SK-N-SH (cell line): ENCODE measurements around the gene PCGF2.

ENCODE experiments used
- GABPA ChIP-seq: IDR thresholded peaks from 2 replicates; pipeline ENCODE4 v1.4.0; 2012; ENCODE audit warnings: low read depth, mild to moderate bottlenecking
- GATA2 ChIP-seq: sonication (generic); formaldehyde crosslinking; IDR thresholded peaks from 2 replicates; pipeline ENCODE4 v1.5.0; 2020; ENCODE audit warnings: mild to moderate bottlenecking, missing genetic modification reagents
- MXI1 ChIP-seq: IDR thresholded peaks from 2 replicates; pipeline ENCODE4 v1.6.1; 2012; ENCODE audit warnings: mild to moderate bottlenecking, low read depth, low read length, improper control_type of control experiment
- NFIC ChIP-seq: IDR thresholded peaks from 2 replicates; pipeline ENCODE4 v1.4.0; 2012; ENCODE audit warnings: borderline replicate concordance
- NRF1 ChIP-seq: IDR thresholded peaks from 2 replicates; pipeline ENCODE4 v1.6.1; 2012; ENCODE audit warnings: low read depth, mild to moderate bottlenecking, low read length
- POLR2AphosphoS5 ChIP-seq: IDR thresholded peaks from 2 replicates; pipeline ENCODE4 v1.6.1; 2012; ENCODE audit warnings: low read depth, low read length
- RCOR1 ChIP-seq: fragments of 150-350 bp; IDR thresholded peaks from 2 replicates; pipeline ENCODE4 v1.6.1; 2017; ENCODE audit warnings: antibody characterized with exemption, low read length
- RXRA ChIP-seq: IDR thresholded peaks from 2 replicates; pipeline ENCODE4 v1.4.0; 2012; ENCODE audit warnings: low read depth, mild to moderate bottlenecking, borderline replicate concordance
- SMC3 ChIP-seq: IDR thresholded peaks from 2 replicates; pipeline ENCODE4 v1.6.1; 2012; ENCODE audit warnings: low read depth, low read length, improper control_type of control experiment
- TAF1 ChIP-seq: IDR thresholded peaks from 2 replicates; pipeline ENCODE4 v1.6.1; 2012; ENCODE audit warnings: low read depth, mild to moderate bottlenecking, low read length, moderate library complexity, borderline replicate concordance
- YY1 ChIP-seq: IDR thresholded peaks from 2 replicates; pipeline ENCODE4 v1.4.0; 2012; ENCODE audit warnings: low read depth, mild to moderate bottlenecking
- TF ChIP-seq, protein P1 (sequence below): fragments of 200-600 bp; sonication (generic); IDR thresholded peaks from 2 replicates; pipeline ENCODE4 v1.6.1; 2017; ENCODE audit warnings: antibody characterized with exemption, mild to moderate bottlenecking, moderate library complexity
- TF ChIP-seq, protein P2 (sequence below): IDR thresholded peaks from 2 replicates; pipeline ENCODE4; 2012

DNA sequence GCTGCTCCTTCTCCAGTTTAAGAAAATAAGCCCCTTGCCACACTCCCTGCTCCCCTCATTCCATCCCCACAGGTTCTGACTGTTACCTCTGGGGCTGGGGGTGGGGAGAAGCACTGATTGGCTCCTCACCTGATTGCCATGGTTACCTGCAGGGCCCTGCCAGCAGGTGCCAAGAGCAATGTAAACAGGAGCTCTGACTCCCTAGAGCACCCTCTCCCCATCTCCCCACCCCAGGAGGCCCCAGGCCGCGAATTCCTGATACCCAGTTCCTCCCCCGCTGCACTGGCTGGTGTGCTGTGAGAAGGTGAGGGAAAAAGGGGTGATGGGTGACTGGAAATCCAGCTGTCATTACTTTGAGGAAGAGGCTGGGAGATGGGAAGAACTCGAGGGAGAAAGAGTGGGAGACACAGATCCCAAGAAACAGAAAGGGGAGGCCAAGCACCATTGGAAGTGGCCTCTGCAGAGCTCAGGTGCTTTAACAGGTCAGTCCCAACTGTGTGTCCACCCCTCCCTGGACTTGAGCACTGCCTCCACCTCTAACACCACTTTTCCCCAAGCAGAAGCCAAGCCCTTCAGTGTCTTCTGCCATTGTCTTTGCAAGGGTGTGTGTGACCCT, 4.5 kb downstream of the PCGF2 start:
- TF ChIP-seq, protein P1, sequence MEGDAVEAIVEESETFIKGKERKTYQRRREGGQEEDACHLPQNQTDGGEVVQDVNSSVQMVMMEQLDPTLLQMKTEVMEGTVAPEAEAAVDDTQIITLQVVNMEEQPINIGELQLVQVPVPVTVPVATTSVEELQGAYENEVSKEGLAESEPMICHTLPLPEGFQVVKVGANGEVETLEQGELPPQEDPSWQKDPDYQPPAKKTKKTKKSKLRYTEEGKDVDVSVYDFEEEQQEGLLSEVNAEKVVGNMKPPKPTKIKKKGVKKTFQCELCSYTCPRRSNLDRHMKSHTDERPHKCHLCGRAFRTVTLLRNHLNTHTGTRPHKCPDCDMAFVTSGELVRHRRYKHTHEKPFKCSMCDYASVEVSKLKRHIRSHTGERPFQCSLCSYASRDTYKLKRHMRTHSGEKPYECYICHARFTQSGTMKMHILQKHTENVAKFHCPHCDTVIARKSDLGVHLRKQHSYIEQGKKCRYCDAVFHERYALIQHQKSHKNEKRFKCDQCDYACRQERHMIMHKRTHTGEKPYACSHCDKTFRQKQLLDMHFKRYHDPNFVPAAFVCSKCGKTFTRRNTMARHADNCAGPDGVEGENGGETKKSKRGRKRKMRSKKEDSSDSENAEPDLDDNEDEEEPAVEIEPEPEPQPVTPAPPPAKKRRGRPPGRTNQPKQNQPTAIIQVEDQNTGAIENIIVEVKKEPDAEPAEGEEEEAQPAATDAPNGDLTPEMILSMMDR, result no peak
- TF ChIP-seq SMC3 (no peak), POLR2AphosphoS5 (no peak), TAF1 (no peak), YY1 (no peak), RXRA (no peak), NFIC (no peak), NRF1 (no peak), GABPA (no peak), MXI1 (no peak), RCOR1 (no peak), GATA2 (CRISPR knock-in tag) (no peak)
- TF ChIP-seq, protein P2, sequence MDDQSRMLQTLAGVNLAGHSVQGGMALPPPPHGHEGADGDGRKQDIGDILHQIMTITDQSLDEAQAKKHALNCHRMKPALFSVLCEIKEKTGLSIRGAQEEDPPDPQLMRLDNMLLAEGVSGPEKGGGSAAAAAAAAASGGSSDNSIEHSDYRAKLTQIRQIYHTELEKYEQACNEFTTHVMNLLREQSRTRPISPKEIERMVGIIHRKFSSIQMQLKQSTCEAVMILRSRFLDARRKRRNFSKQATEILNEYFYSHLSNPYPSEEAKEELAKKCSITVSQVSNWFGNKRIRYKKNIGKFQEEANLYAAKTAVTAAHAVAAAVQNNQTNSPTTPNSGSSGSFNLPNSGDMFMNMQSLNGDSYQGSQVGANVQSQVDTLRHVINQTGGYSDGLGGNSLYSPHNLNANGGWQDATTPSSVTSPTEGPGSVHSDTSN, result no peak
